ENCODE measurements around the gene PHLDA3. TPM values are rescaled to one million over a fixed set of nuclear protein-coding genes. Genes with fewer than 3 reads are reported as not detected.

Gene PHLDA3
- total RNA-seq, 4 donors from 2014 or later: 7.4 to 91.8 (median 62.7) TPM

- Histone ChIP-seq H3K27ac (no peak overlapping the region), H3K9me3 (no peaks in the 10 kb centered on the region), H3K27me3 (no peaks in the 10 kb centered on the region), H3K4me3 (no peak overlapping the region), H3K4me1 (peaks cover 20 to 25% of the 10 kb centered on the region in 2 donors), H3K36me3 (no peaks in the 10 kb centered on the region)
- DNase-seq (no peak), ATAC-seq (no peak)
- no peak for TF ChIP-seq POLR2A (IDR thresholded peaks at IDR 0.05)
- TF ChIP-seq CTCF (IDR thresholded peaks at IDR 0.05 in 4 of 5, conservative IDR thresholded peaks at IDR 0.05 in 1 of 5): no peak
- intact Hi-C loops (cut with DNase I; ENCODE audit: low total_unique reads): no loop called here
- in situ Hi-C loops (cut with MboI; ENCODE audit: low sequenced_read_pairs in 4 of 4): no loop called here
Measured at GRCh38 chr1:201508809-201509208, 39.8 kb upstream of the PHLDA3 start.

GRCh38 chr1:201507360-201507675 is 38.3 kb upstream of the PHLDA3 start:
- intact Hi-C loops (cut with DNase I; ENCODE audit: low total_unique reads) (no loop called here), in situ Hi-C loops (cut with MboI; ENCODE audit: low sequenced_read_pairs in 4 of 4) (no loop called here)
- no peaks in the 10 kb centered on the region for H3K36me3 ChIP-seq
- DNase-seq (no peak), ATAC-seq (no peak)
- peak overlapping the region; percentile 77 to 81 (median 79) for H3K27ac ChIP-seq
- no peaks in the 10 kb centered on the region for H3K27me3 ChIP-seq
- peak overlapping the region; percentile 56 to 64 (median 62) for H3K4me3 ChIP-seq
- H3K4me1 ChIP-seq: peaks cover 19 to 21% of the 10 kb centered on the region in 2 donors
- TF ChIP-seq CTCF (IDR thresholded peaks at IDR 0.05 in 4 of 5, conservative IDR thresholded peaks at IDR 0.05 in 1 of 5) (no peak), POLR2A (IDR thresholded peaks at IDR 0.05) (no peak)
- no peaks in the 10 kb centered on the region for H3K9me3 ChIP-seq

- ATAC-seq (peak; percentile 67 to 77), DNase-seq (peak; percentile 42 to 67)
- H3K4me1 ChIP-seq: peaks cover 16 to 18% of the 10 kb centered on the region in 2 donors
- H3K27me3 ChIP-seq: no peaks in the 10 kb centered on the region
- H3K36me3 ChIP-seq: no peaks in the 10 kb centered on the region
- peak; percentile 64 to 74 for TF ChIP-seq POLR2A (IDR thresholded peaks at IDR 0.05)
- TF ChIP-seq CTCF (IDR thresholded peaks at IDR 0.05 in 4 of 5, conservative IDR thresholded peaks at IDR 0.05 in 1 of 5): no peak
- intact Hi-C loops (cut with DNase I; ENCODE audit: low total_unique reads): no loop called here
- H3K4me3 ChIP-seq: peak within 1 kb of the TSS; percentile 56 to 64 (median 62)
- no peaks in the 10 kb centered on the region for H3K9me3 ChIP-seq
- in situ Hi-C loops (cut with MboI; ENCODE audit: low sequenced_read_pairs in 4 of 4): no loop called here
- H3K27ac ChIP-seq: peak within 1 kb of the TSS; percentile 77 to 81 (median 79)
Measured at GRCh38 chr1:201506557-201507359, 37.8 kb upstream of the PHLDA3 start, which contains the start of gene CSRP1. TSS of gene CSRP1 (minus strand) at chr1:201507123. CDS start at chr1:201496303, 10,820 bp downstream.

GRCh38 chr1:201506092-201506491 is 37.1 kb upstream of the PHLDA3 start:
- no peak for ATAC-seq
- H3K27ac ChIP-seq: peak overlapping the region; percentile 77 to 81 (median 79)
- peaks cover 12 to 23% of the 10 kb centered on the region in 2 donors for H3K4me1 ChIP-seq
- in situ Hi-C loops (cut with MboI; ENCODE audit: low sequenced_read_pairs in 4 of 4) (no loop called here), intact Hi-C loops (cut with DNase I; ENCODE audit: low total_unique reads) (no loop called here)
- H3K9me3 ChIP-seq: no peaks in the 10 kb centered on the region
- no peak for DNase-seq
- no peaks in the 10 kb centered on the region for H3K27me3 ChIP-seq
- H3K4me3 ChIP-seq: peak overlapping the region; percentile 56 to 64 (median 62)
- no peaks in the 10 kb centered on the region for H3K36me3 ChIP-seq
- TF ChIP-seq CTCF (IDR thresholded peaks at IDR 0.05 in 4 of 5, conservative IDR thresholded peaks at IDR 0.05 in 1 of 5) (no peak), POLR2A (IDR thresholded peaks at IDR 0.05) (no peak)
